Skeletal muscle tissue (tissue), 4 donors: Measurements from ENCODE around the gene ASCL1. TPM values are rescaled to one million over a fixed set of nuclear protein-coding genes. Genes with fewer than 3 reads are reported as not detected.

Experiments used
- H3K27ac ChIP-seq: one replicate; pipeline ENCODE4 v1.7.0; 2013; ENCODE audit warnings: mild to moderate bottlenecking, low read depth, low read length, inconsistent platforms
- H3K27me3 ChIP-seq, 3 donors: one replicate each; pipeline ENCODE4 v1.7.0; 2013; ENCODE audit warnings: low read length in 3 of 3; ENCODE audit not compliant: control insufficient read depth in 3 of 3, insufficient read depth in 3 of 3
- H3K36me3 ChIP-seq, 3 donors: one replicate each; pipeline ENCODE4 v1.7.0; 2013; ENCODE audit warnings: low read length in 3 of 3; ENCODE audit not compliant: control insufficient read depth in 3 of 3, insufficient read depth in 3 of 3
- H3K4me1 ChIP-seq, 3 donors: one replicate each; pipeline ENCODE4 v1.7.0; 2013; ENCODE audit warnings: low read length in 3 of 3, mild to moderate bottlenecking in 3 of 3; ENCODE audit not compliant: control insufficient read depth in 3 of 3, insufficient read depth in 3 of 3
- H3K4me3 ChIP-seq, 3 donors: one replicate each; pipeline ENCODE4 v1.7.0; 2013; ENCODE audit warnings: low read length in 3 of 3
- H3K9ac ChIP-seq, 3 donors: one replicate each; pipeline ENCODE4 v1.7.0; 2013; ENCODE audit warnings: low read length in 3 of 3, mild to moderate bottlenecking in 3 of 3, moderate library complexity in 2 of 3, low read depth in 1 of 3
- H3K9me3 ChIP-seq, 3 donors: one replicate each; pipeline ENCODE4 v1.7.0; 2013; ENCODE audit warnings: low read length in 3 of 3; ENCODE audit not compliant: control insufficient read depth in 3 of 3
- total RNA-seq: library from RNA; depleted of rRNA; stranded (reverse); fragments of >200 nt; gene quantifications from one replicate; pipeline ENCODE4 v1.2.3, GENCODE V29; 2014
- donor health status: Osteomylitis.

Gene ASCL1
- total RNA-seq, 1 donor from 2014 or later: not detected

- no peak overlapping the region for H3K27ac ChIP-seq
- no peaks in the 10 kb centered on the region for H3K36me3 ChIP-seq
- no peaks in the 10 kb centered on the region for H3K9me3 ChIP-seq
- H3K9ac ChIP-seq: no peak overlapping the region
- peaks cover 5 to 21% (median 6%) of the 10 kb centered on the region in 3 donors for H3K27me3 ChIP-seq
- no peak overlapping the region for H3K4me3 ChIP-seq
- no peaks in the 10 kb centered on the region for H3K4me1 ChIP-seq
Measured at GRCh38 chr12:102971227-102971626, 13.8 kb downstream of the ASCL1 start.

- Histone ChIP-seq H3K4me3 (no peak overlapping the region), H3K27ac (no peak overlapping the region), H3K9me3 (no peaks in the 10 kb centered on the region), H3K27me3 (peaks cover 0 to 10% (median 0%) of the 10 kb centered on the region in 3 donors), H3K36me3 (no peaks in the 10 kb centered on the region), H3K9ac (no peak overlapping the region), H3K4me1 (no peaks in the 10 kb centered on the region)
Measured at GRCh38 chr12:102973583-102973982, 16.1 kb downstream of the ASCL1 start.

GRCh38 chr12:102976609-102977280, 19.3 kb downstream of the ASCL1 start:
- H3K4me1 ChIP-seq: no peaks in the 10 kb centered on the region
- no peaks in the 10 kb centered on the region for H3K36me3 ChIP-seq
- H3K27me3 ChIP-seq: peaks cover 0 to 2% (median 0%) of the 10 kb centered on the region in 3 donors
- H3K9me3 ChIP-seq: no peaks in the 10 kb centered on the region
- H3K9ac ChIP-seq: no peak overlapping the region
- H3K27ac ChIP-seq: no peak overlapping the region
- H3K4me3 ChIP-seq: no peak overlapping the region

GRCh38 chr12:102977945-102978706, 20.7 kb downstream of the ASCL1 start:
- H3K4me3 ChIP-seq: no peak overlapping the region
- H3K27ac ChIP-seq: no peak overlapping the region
- no peak overlapping the region for H3K9ac ChIP-seq
- H3K36me3 ChIP-seq: no peaks in the 10 kb centered on the region
- no peaks in the 10 kb centered on the region for H3K9me3 ChIP-seq
- H3K4me1 ChIP-seq: no peaks in the 10 kb centered on the region
- peaks cover 0 to 2% (median 0%) of the 10 kb centered on the region in 3 donors for H3K27me3 ChIP-seq

GRCh38 chr12:102980350-102980749, 22.9 kb downstream of the ASCL1 start:
- no peaks in the 10 kb centered on the region for H3K4me1 ChIP-seq
- H3K9ac ChIP-seq: no peak overlapping the region
- no peak overlapping the region for H3K4me3 ChIP-seq
- H3K27me3 ChIP-seq: peaks cover 0 to 4% (median 0%) of the 10 kb centered on the region in 3 donors
- H3K27ac ChIP-seq: no peak overlapping the region
- no peaks in the 10 kb centered on the region for H3K36me3 ChIP-seq
- H3K9me3 ChIP-seq: no peaks in the 10 kb centered on the region

- Histone ChIP-seq H3K9ac (no peak overlapping the region), H3K27me3 (no peaks in the 10 kb centered on the region), H3K9me3 (peaks cover 0 to 2% (median 0%) of the 10 kb centered on the region in 3 donors), H3K4me1 (no peaks in the 10 kb centered on the region), H3K27ac (no peak overlapping the region), H3K4me3 (no peak overlapping the region), H3K36me3 (no peaks in the 10 kb centered on the region)
Measured at GRCh38 chr12:102990419-102990818, 32.9 kb downstream of the ASCL1 start.

- Histone ChIP-seq H3K9ac (no peak overlapping the region), H3K9me3 (peaks cover 0 to 2% (median 0%) of the 10 kb centered on the region in 3 donors), H3K4me1 (no peaks in the 10 kb centered on the region), H3K36me3 (no peaks in the 10 kb centered on the region), H3K4me3 (no peak overlapping the region), H3K27ac (no peak overlapping the region), H3K27me3 (no peaks in the 10 kb centered on the region)
Measured at GRCh38 chr12:102992297-102992696, 34.8 kb downstream of the ASCL1 start.

- no peaks in the 10 kb centered on the region for H3K36me3 ChIP-seq
- H3K4me1 ChIP-seq: no peaks in the 10 kb centered on the region
- peaks cover 0 to 2% (median 0%) of the 10 kb centered on the region in 3 donors for H3K9me3 ChIP-seq
- no peak overlapping the region for H3K4me3 ChIP-seq
- no peak overlapping the region for H3K27ac ChIP-seq
- H3K9ac ChIP-seq: no peak overlapping the region
- H3K27me3 ChIP-seq: no peaks in the 10 kb centered on the region
Measured at GRCh38 chr12:102992720-102993119, 35.2 kb downstream of the ASCL1 start.

- no peak overlapping the region for H3K27ac ChIP-seq
- H3K4me1 ChIP-seq: no peaks in the 10 kb centered on the region
- H3K27me3 ChIP-seq: no peaks in the 10 kb centered on the region
- H3K4me3 ChIP-seq: no peak overlapping the region
- H3K9ac ChIP-seq: no peak overlapping the region
- H3K9me3 ChIP-seq: peaks cover 0 to 2% (median 0%) of the 10 kb centered on the region in 3 donors
- no peaks in the 10 kb centered on the region for H3K36me3 ChIP-seq
Measured at GRCh38 chr12:102993537-102993936, 36.1 kb downstream of the ASCL1 start.

GRCh38 chr12:102995372-102995771, 37.9 kb downstream of the ASCL1 start:
- H3K9me3 ChIP-seq: no peaks in the 10 kb centered on the region
- H3K27me3 ChIP-seq: no peaks in the 10 kb centered on the region
- H3K9ac ChIP-seq: no peak overlapping the region
- no peaks in the 10 kb centered on the region for H3K4me1 ChIP-seq
- H3K36me3 ChIP-seq: no peaks in the 10 kb centered on the region
- no peak overlapping the region for H3K27ac ChIP-seq
- H3K4me3 ChIP-seq: no peak overlapping the region
